Measurements from ENCODE around the gene INA.
A peak's percentile ranks its signal among the peaks of the same experiment; 100 is the strongest.

The INA gene

GRCh38 chr10:103273041-103273441, 3.9 kb upstream of the INA start:
- peak; percentile 60 for DNase-seq (ENCODE audit: low read depth, low spot score)

- no peak for DNase-seq (ENCODE audit: low read depth, low spot score)
Measured at GRCh38 chr10:103276251-103276895, 565 bp upstream of the INA start.

GRCh38 chr10:103277713-103278536, 987 bp downstream of the INA start:
- DNase-seq (ENCODE audit: low read depth, low spot score), result no peak

GRCh38 chr10:103278537-103278823, 1.5 kb downstream of the INA start:
- no peak for DNase-seq (ENCODE audit: low read depth, low spot score)

- DNase-seq (ENCODE audit: low read depth, low spot score), result no peak
Measured at GRCh38 chr10:103278862-103279298, 1.9 kb downstream of the INA start.

- no peak for DNase-seq (ENCODE audit: low read depth, low spot score)
Measured at GRCh38 chr10:103280031-103280430, 3.1 kb downstream of the INA start.

GRCh38 chr10:103280506-103280905, 3.6 kb downstream of the INA start:
- DNase-seq (ENCODE audit: low read depth, low spot score), result no peak

- no peak for DNase-seq (ENCODE audit: low read depth, low spot score)
Measured at GRCh38 chr10:103281753-103282152, 4.8 kb downstream of the INA start.

- DNase-seq (ENCODE audit: low read depth, low spot score), result no peak
Measured at GRCh38 chr10:103282961-103283360, 6.0 kb downstream of the INA start.

GRCh38 chr10:103284170-103284569, 7.2 kb downstream of the INA start:
- no peak for DNase-seq (ENCODE audit: low read depth, low spot score)

- no peak for DNase-seq (ENCODE audit: low read depth, low spot score)
Measured at GRCh38 chr10:103287992-103288391, 11.1 kb downstream of the INA start.

- DNase-seq (ENCODE audit: low read depth, low spot score), result no peak
Measured at GRCh38 chr10:103291588-103291987, 14.7 kb downstream of the INA start.

GRCh38 chr10:103295374-103296015, 18.6 kb downstream of the INA start:
- DNase-seq (ENCODE audit: low read depth, low spot score), result no peak

- no peak for DNase-seq (ENCODE audit: low read depth, low spot score)
Measured at GRCh38 chr10:103307594-103307993, 30.7 kb downstream of the INA start.

- DNase-seq (ENCODE audit: low read depth, low spot score), result no peak
Measured at GRCh38 chr10:103310197-103310596, 33.3 kb downstream of the INA start.

GRCh38 chr10:103316087-103316486, 39.1 kb downstream of the INA start:
- no peak for DNase-seq (ENCODE audit: low read depth, low spot score)

GRCh38 chr10:103327906-103328305, 51.0 kb downstream of the INA start:
- no peak for DNase-seq (ENCODE audit: low read depth, low spot score)

GRCh38 chr10:103333934-103334520, 57.1 kb downstream of the INA start:
- DNase-seq (ENCODE audit: low read depth, low spot score), result no peak

- no peak for DNase-seq (ENCODE audit: low read depth, low spot score)
Measured at GRCh38 chr10:103334567-103334966, 57.6 kb downstream of the INA start.

- no peak for DNase-seq (ENCODE audit: low read depth, low spot score)
Measured at GRCh38 chr10:103336370-103336769, 59.4 kb downstream of the INA start.

All from brain pericyte (primary cell).